Fibroblast of villous mesenchyme (primary cell): ENCODE results near the gene PGM2L1. TPM values are rescaled to one million over a fixed set of nuclear protein-coding genes. Genes with fewer than 3 reads are reported as not detected.

Experiments
- DNase-seq: peaks from one replicate; pipeline ENCODE4 v3.0.0-alpha.2; 2010; ENCODE audit warnings: low read depth
- H3K4me3 ChIP-seq: 2 replicates; pipeline ENCODE4 v1.5.1; 2011; ENCODE audit warnings: low read depth, mild to moderate bottlenecking, low read length
- CTCF ChIP-seq: IDR thresholded peaks from 2 replicates; pipeline ENCODE4 v1.5.1; 2012; ENCODE audit warnings: low read depth, mild to moderate bottlenecking, low read length; ENCODE audit not compliant: insufficient read depth
- total RNA-seq: library from RNA; depleted of rRNA; stranded (reverse); fragments of >200 nt; gene quantifications from 2 replicates; pipeline ENCODE4 v1.2.3, GENCODE V29; 2012

PGM2L1 gene
- total RNA-seq: 2.6 and 6.1 TPM in 2 replicates

DNA sequence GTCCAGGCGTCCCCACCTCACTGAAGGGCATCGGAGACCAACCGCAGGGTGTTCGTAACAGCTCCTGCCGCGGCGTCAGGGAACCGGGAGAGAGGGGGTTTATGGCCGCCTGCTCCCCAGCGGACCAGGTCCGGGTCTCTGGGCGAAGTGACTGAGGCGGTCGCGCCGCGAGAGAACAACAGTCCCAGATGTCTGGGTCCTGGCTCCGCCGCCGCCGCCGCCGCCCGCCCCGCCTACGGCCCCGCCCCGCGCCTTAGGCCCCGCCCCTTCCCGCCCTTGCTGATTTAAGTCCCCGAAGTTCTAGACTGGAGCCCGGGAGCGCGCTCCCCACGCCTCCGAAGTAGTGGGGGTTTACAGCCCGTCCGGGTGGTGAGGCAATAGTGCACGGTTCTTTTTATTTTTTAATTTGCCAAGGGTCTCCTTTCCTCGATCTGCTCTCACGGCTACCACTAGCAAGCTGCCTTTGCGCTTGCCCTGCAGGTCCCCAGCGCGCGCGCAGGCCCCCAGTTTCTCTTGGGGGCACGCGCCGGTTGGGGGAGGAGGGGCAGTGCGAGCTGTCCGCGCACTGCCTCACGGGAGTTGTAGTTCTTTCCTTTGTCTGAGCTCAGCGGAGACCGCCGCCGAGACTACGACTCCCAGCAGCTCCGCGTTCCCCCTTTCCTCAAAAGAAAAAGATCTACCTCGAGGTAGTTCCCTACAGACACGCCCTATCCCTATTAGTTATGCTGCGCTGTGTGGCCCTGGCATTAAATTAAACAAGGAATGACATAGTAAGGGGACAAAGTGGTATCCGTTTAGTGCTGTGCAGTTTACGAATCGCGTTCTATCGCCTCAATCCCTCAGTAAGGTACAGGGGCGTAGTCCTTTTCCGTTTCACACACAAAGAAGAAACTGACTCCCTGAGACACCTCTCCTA lies at the start of gene PGM2L1:
Gene PGM2L1, minus strand, starts transcription at position 190 of the 916 bp plus-strand sequence. CDS start 272 bp downstream, outside the sequence.
- TF ChIP-seq CTCF: no peak
- DNase-seq: peak; percentile 94
- H3K4me3 ChIP-seq: peak within 1 kb of the TSS; percentile 92

- no peak for DNase-seq
These were observed 49.5 kb upstream of the PGM2L1 start for GRCh38 chr11:74447720-74448119.

DNA sequence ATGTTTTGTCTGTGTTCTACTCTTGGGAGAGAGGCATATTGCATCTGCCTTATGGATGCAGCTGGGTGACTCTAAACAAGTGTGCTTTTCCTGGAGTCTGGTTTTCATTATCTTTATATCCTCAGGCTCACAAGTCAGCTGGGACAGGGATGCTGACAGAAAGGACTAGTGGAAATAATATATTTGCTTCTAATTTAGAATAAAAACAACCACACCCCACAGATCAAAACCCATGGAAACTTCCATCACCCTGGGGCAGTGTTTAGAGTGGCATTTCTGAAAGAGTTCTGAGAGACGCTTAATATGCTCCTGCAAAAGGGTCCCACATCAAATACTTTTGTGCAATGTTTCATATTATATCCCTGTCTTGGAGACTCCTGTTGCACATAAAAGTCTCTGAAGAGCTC lies 48.3 kb upstream of the PGM2L1 start:
- H3K4me3 ChIP-seq: no peak overlapping the region
- DNase-seq: peak; percentile 48
- no peak for TF ChIP-seq CTCF

More at GRCh38 chr11:74447720-74448119, 49.5 kb upstream of the PGM2L1 start:
- no peak for TF ChIP-seq CTCF
- H3K4me3 ChIP-seq: no peak overlapping the region

- no peak for TF ChIP-seq CTCF
- DNase-seq: no peak
- no peak overlapping the region for H3K4me3 ChIP-seq
These were observed 46.1 kb upstream of the PGM2L1 start for GRCh38 chr11:74444173-74444826.

DNA sequence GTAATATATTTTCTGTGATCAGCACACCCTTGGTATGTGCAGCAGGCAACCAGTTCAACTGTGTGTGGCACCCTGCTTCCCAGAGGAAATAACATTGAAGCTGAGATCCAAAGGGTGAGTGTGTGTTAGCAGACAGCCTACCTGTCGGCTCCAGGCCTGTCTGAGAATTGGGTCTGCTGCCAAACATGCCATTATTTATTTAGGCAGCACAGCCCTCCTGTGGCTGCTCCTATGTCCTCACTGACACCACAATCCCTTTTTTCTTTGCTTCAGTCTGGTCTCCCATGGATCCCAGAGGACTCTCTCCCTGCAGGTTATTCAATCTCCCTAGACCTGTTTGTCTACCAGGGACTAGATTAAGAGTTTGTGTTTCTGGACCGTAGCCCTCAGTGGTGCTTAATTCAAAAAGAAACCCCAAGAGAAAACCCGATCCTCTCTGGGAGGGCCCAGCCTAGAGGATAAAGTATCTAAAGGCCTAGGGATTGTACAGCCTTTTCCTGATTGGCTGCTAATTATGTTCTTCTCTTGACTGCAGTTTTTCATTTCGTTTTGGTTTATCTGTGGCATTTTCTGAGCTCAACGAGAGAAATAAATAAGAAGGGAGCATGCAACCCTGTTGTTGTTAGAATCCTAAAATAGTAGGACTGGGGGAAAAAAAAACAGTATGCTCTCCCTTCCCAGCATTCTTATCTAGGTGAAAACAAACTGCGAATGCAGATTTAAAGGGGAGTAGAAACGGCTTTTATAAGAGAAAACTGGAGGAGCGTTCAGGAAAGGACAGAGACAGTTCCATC lies 45.0 kb upstream of the PGM2L1 start:
- H3K4me3 ChIP-seq: no peak overlapping the region
- TF ChIP-seq CTCF: peak; percentile 12
- peak; percentile 16 for DNase-seq

GRCh38 chr11:74442636-74443035 lies 44.4 kb upstream of the PGM2L1 start:
- peak; percentile 51 for DNase-seq
- no peak for TF ChIP-seq CTCF
- H3K4me3 ChIP-seq: no peak overlapping the region
